Loucy (cell line): Measurements from ENCODE around the gene TTYH2.

Source experiments
- H2AFZ ChIP-seq: fragments of 200-600 bp; sonication (generic); 2 replicates; pipeline ENCODE4 v1.6.0; 2016; ENCODE audit warnings: antibody characterized with exemption, mild to moderate bottlenecking, low read length, moderate library complexity
- H3F3A ChIP-seq: fragments of 200-600 bp; 2 replicates; pipeline ENCODE4 v1.6.0; 2016; ENCODE audit warnings: antibody characterized with exemption, low read depth, mild to moderate bottlenecking
- H3K27me3 ChIP-seq: fragments of 200-600 bp; sonication (generic); 2 replicates; pipeline ENCODE4 v1.6.1; 2014; ENCODE audit warnings: low read length, mild to moderate bottlenecking; ENCODE audit not compliant: insufficient read depth, poor library complexity, severe bottlenecking
- H3K36me3 ChIP-seq: fragments of 200-600 bp; sonication (generic); 2 replicates; pipeline ENCODE4 v1.6.1; 2016; ENCODE audit warnings: low read length; ENCODE audit not compliant: insufficient read depth
- H3K4me1 ChIP-seq: fragments of 200-600 bp; sonication (generic); 2 replicates; pipeline ENCODE4 v1.5.1; 2014; ENCODE audit warnings: low read length, mild to moderate bottlenecking; ENCODE audit not compliant: insufficient read depth, poor library complexity, severe bottlenecking
- H3K4me2 ChIP-seq: fragments of 200-600 bp; sonication (generic); 2 replicates; pipeline ENCODE4 v1.6.0; 2014; ENCODE audit warnings: antibody characterized with exemption, low read length, low read depth, mild to moderate bottlenecking; ENCODE audit not compliant: poor library complexity, severe bottlenecking
- H3K4me3 ChIP-seq: fragments of 200-600 bp; sonication (generic); 2 replicates; pipeline ENCODE4 v1.5.1; 2014; ENCODE audit warnings: low read length, mild to moderate bottlenecking, mixed read lengths; ENCODE audit not compliant: poor library complexity, severe bottlenecking
- H3K79me2 ChIP-seq: fragments of 200-600 bp; sonication (generic); 2 replicates; pipeline ENCODE4 v1.6.1; 2014; ENCODE audit warnings: low read length; ENCODE audit not compliant: insufficient read depth
- H3K9ac ChIP-seq: fragments of 200-600 bp; sonication (generic); 2 replicates; pipeline ENCODE4 v1.6.0; 2014; ENCODE audit warnings: mild to moderate bottlenecking, low read depth, low read length, moderate library complexity; ENCODE audit not compliant: poor library complexity, severe bottlenecking
- H3K9me2 ChIP-seq: fragments of 200-600 bp; sonication (generic); replicated peaks from 2 replicates; pipeline ENCODE4 v1.6.1; 2016; ENCODE audit warnings: low read depth, low read length, mixed read lengths
- H3K9me3 ChIP-seq: fragments of 200-600 bp; sonication (generic); 2 replicates; pipeline ENCODE4 v1.6.1; 2014; ENCODE audit warnings: mild to moderate bottlenecking, antibody characterized with exemption, low read length, low read depth; ENCODE audit not compliant: insufficient read depth
- H4K20me1 ChIP-seq: fragments of 200-600 bp; sonication (generic); 2 replicates; pipeline ENCODE4 v1.6.0; 2014; ENCODE audit warnings: antibody characterized with exemption, low read length, mild to moderate bottlenecking; ENCODE audit not compliant: insufficient read depth, poor library complexity, severe bottlenecking
- CTCF ChIP-seq: fragments of 200-600 bp; sonication (generic); conservative IDR thresholded peaks from 2 replicates; pipeline ENCODE4 v1.5.1; 2014; ENCODE audit warnings: mild to moderate bottlenecking, antibody characterized with exemption, low read length
- EZH2phosphoT487 ChIP-seq: fragments of 200-600 bp; IDR thresholded peaks from 2 replicates; pipeline ENCODE4 v1.6.1; 2018; ENCODE audit warnings: antibody characterized with exemption, mild to moderate bottlenecking, moderate library complexity, borderline replicate concordance

The TTYH2 gene

DNA sequence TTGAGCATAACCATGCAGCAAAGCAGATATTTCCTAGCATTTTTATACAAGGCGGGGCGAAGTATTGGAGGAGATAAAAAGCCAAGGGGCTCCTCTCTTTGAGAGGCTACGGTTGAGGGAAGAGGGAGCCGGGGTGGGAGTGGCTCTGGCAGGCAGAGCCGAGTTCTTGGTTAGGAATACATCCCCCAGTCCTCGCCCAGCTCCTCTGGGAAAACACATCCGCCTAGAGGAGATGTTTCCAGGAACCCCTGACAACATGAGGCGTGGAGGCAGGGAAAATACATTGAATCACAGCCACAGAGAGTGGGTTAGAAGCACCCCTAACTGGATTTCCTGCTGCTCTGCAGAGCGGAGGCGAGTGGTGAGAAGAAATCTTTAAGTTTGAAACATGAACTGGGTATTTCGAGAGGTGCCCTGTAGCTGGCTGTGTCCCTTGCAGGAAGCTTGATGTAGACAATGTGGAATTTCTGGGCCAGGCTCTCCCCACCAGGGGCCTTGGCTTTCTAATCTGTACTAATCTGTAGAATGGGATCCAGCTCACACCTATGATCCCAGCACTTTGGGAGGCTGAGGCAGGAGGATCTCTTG is 27.3 kb downstream of the TTYH2 start:
- no peaks in the 10 kb centered on the region for H3F3A ChIP-seq
- TF ChIP-seq EZH2phosphoT487 (no peak), CTCF (no peak)
- no peak overlapping the region for H3K4me3 ChIP-seq
- H3K79me2 ChIP-seq = no peaks in the 10 kb centered on the region
- no peaks in the 10 kb centered on the region for H4K20me1 ChIP-seq
- no peak overlapping the region for H3K4me2 ChIP-seq
- no peaks in the 10 kb centered on the region for H3K9me2 ChIP-seq
- H3K36me3 ChIP-seq = no peaks in the 10 kb centered on the region
- no peaks in the 10 kb centered on the region for H3K9me3 ChIP-seq
- H3K9ac ChIP-seq = no peak overlapping the region
- no peaks in the 10 kb centered on the region for H3K27me3 ChIP-seq
- H2AFZ ChIP-seq = no peak overlapping the region
- no peaks in the 10 kb centered on the region for H3K4me1 ChIP-seq

DNA sequence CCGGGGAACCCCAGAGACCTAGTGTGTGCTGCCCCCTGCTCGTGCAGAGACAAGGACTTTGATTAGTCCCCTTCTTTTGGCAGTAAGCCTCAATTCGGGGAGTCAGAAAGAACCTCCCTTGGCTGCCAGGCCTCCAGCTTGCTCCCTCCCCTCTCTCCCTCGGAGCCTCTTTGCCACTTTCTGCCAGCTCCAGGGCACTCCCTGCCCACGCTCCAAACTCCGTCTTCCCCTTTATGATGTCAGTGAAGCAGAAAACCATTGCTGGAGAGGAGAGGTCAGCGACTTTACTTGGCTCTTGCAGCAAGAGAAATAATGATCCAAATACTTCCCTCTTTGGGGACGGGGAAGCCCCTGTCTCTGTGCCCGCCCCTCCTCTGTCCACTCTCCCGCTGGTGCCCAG is 28.1 kb downstream of the TTYH2 start:
- no peak overlapping the region for H3K4me3 ChIP-seq
- no peaks in the 10 kb centered on the region for H4K20me1 ChIP-seq
- no peaks in the 10 kb centered on the region for H3K79me2 ChIP-seq
- no peaks in the 10 kb centered on the region for H3K9me3 ChIP-seq
- no peaks in the 10 kb centered on the region for H3K36me3 ChIP-seq
- H3K27me3 ChIP-seq = no peaks in the 10 kb centered on the region
- H3K4me2 ChIP-seq = no peak overlapping the region
- H3K9ac ChIP-seq = no peak overlapping the region
- H2AFZ ChIP-seq = no peak overlapping the region
- H3K4me1 ChIP-seq = no peaks in the 10 kb centered on the region
- H3F3A ChIP-seq = no peaks in the 10 kb centered on the region
- no peaks in the 10 kb centered on the region for H3K9me2 ChIP-seq
- TF ChIP-seq EZH2phosphoT487 = no peak
- no peak for TF ChIP-seq CTCF

GRCh38 chr17:74241847-74242246 is 28.5 kb downstream of the TTYH2 start:
- H3K4me1 ChIP-seq = no peaks in the 10 kb centered on the region
- no peak overlapping the region for H3K4me3 ChIP-seq
- H3K9me3 ChIP-seq = no peaks in the 10 kb centered on the region
- H4K20me1 ChIP-seq = no peaks in the 10 kb centered on the region
- no peaks in the 10 kb centered on the region for H3F3A ChIP-seq
- H3K9ac ChIP-seq = no peak overlapping the region
- H3K36me3 ChIP-seq = no peaks in the 10 kb centered on the region
- TF ChIP-seq EZH2phosphoT487 = no peak
- H3K79me2 ChIP-seq = no peaks in the 10 kb centered on the region
- H2AFZ ChIP-seq = no peak overlapping the region
- H3K4me2 ChIP-seq = no peak overlapping the region
- no peaks in the 10 kb centered on the region for H3K27me3 ChIP-seq
- H3K9me2 ChIP-seq = no peaks in the 10 kb centered on the region

- Histone ChIP-seq H3K27me3 (no peaks in the 10 kb centered on the region), H3K9me2 (no peaks in the 10 kb centered on the region), H4K20me1 (no peaks in the 10 kb centered on the region), H3K36me3 (no peaks in the 10 kb centered on the region), H3K79me2 (no peaks in the 10 kb centered on the region), H3K4me3 (no peak overlapping the region), H3K9me3 (no peaks in the 10 kb centered on the region), H2AFZ (no peak overlapping the region), H3F3A (no peaks in the 10 kb centered on the region), H3K4me1 (no peaks in the 10 kb centered on the region), H3K4me2 (no peak overlapping the region), H3K9ac (no peak overlapping the region)
- TF ChIP-seq EZH2phosphoT487 (no peak), CTCF (no peak)
Observed at GRCh38 chr17:74243013-74243755, 29.8 kb downstream of the TTYH2 start.
